GM12892 (cell line): ENCODE data around the gene PSMB10.

Source experiments
- POLR2A ChIP-seq: IDR thresholded peaks from 2 replicates; pipeline ENCODE4 v1.6.1; 2011; ENCODE audit warnings: low read depth, low read length, control low read depth
- POLR2AphosphoS5 ChIP-seq: IDR thresholded peaks from 2 replicates; pipeline ENCODE4 v1.6.1; 2011; ENCODE audit warnings: low read depth, low read length, control low read depth
- TAF1 ChIP-seq: IDR thresholded peaks from 2 replicates; pipeline ENCODE4 v1.6.1; 2011; ENCODE audit warnings: low read depth, mild to moderate bottlenecking, control low read depth, low read length, borderline replicate concordance

- TF ChIP-seq POLR2A (0 out of 2 replicates have a peak, but pooled peaks have one; percentile 5), POLR2AphosphoS5 (peak; percentile 45; the same call in 1 of the 2 replicates), TAF1 (no peak)
These were observed 8.5 kb downstream of the PSMB10 start for GRCh38 chr16:67928147-67928546.
